ENCODE measurements around the gene LRCH1.

DNA sequence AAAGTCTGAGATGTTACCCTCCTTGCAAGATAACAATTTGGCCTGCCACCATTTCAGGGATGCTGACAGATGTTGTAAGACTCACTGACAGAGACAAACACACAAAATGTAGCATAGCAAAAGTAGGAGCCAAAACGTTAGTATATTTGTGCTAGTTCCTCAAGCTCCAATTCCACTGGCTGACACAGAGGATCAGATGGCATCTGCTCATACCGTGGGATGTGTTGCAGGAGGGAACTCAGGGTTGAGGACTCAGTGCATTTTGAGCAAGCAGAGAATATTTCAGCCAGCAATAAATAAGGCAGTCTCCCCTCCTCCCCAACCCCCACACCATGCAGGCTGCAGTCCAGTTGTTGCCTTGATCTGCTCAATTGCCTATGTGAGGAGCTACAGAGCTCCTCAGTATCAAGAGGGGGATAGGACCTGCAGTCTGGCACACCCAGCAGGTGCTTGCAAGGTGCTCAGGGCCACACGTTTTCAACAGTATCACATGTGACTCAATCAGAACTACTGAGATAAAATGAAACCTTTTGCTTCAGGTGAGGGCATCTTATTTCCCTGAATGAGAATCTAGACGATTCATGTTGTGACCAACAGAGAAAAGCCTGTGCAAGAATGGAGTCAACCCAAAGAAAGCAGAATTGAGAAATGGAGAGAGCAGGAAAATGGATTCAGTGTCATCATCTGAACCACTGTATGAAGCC lies 23.6 kb upstream of the LRCH1 start:
- TF ChIP-seq, protein P1, sequence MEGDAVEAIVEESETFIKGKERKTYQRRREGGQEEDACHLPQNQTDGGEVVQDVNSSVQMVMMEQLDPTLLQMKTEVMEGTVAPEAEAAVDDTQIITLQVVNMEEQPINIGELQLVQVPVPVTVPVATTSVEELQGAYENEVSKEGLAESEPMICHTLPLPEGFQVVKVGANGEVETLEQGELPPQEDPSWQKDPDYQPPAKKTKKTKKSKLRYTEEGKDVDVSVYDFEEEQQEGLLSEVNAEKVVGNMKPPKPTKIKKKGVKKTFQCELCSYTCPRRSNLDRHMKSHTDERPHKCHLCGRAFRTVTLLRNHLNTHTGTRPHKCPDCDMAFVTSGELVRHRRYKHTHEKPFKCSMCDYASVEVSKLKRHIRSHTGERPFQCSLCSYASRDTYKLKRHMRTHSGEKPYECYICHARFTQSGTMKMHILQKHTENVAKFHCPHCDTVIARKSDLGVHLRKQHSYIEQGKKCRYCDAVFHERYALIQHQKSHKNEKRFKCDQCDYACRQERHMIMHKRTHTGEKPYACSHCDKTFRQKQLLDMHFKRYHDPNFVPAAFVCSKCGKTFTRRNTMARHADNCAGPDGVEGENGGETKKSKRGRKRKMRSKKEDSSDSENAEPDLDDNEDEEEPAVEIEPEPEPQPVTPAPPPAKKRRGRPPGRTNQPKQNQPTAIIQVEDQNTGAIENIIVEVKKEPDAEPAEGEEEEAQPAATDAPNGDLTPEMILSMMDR (conservative IDR thresholded peaks at IDR 0.05 in 1 of 2, IDR thresholded peaks at IDR 0.05 in 1 of 2; ENCODE audit: low read depth in 1 of 2, low read length in 2 of 2), result no peak
- no peak for TF ChIP-seq EZH2 (IDR thresholded peaks at IDR 0.05; ENCODE audit: low read length, missing control alignments)

Data from fibroblast of lung (primary cell).